ENCODE measurements around the gene C19orf33.

Gene C19orf33

GRCh38 chr19:38281811-38282566 is 22.1 kb upstream of the C19orf33 start:
- no peak overlapping the region for H3K27ac ChIP-seq (ENCODE audit: low read length)
- no peaks in the 10 kb centered on the region for H3K27me3 ChIP-seq (ENCODE audit: control insufficient read depth in 1 of 2, insufficient read depth in 2 of 2, low read length in 2 of 2)
- H3K9me3 ChIP-seq (ENCODE audit: control insufficient read depth in 2 of 2, low read length in 2 of 2), result no peaks in the 10 kb centered on the region
- no peaks in the 10 kb centered on the region for H3K36me3 ChIP-seq (ENCODE audit: control insufficient read depth in 2 of 2, insufficient read depth in 2 of 2, low read length in 2 of 2)
- H3K9ac ChIP-seq (ENCODE audit: low read length in 2 of 2), result no peak overlapping the region
- H3K4me1 ChIP-seq (ENCODE audit: control insufficient read depth, insufficient read depth, low read length), result peaks cover 9% of the 10 kb centered on the region
- no peak overlapping the region for H3K4me3 ChIP-seq (ENCODE audit: low read length in 2 of 2)

- Histone ChIP-seq H3K9me3 (ENCODE audit: control insufficient read depth in 2 of 2, low read length in 2 of 2) (no peaks in the 10 kb centered on the region), H3K4me3 (ENCODE audit: low read length in 2 of 2) (no peak overlapping the region), H3K27ac (ENCODE audit: low read length) (no peak overlapping the region), H3K36me3 (ENCODE audit: control insufficient read depth in 2 of 2, insufficient read depth in 2 of 2, low read length in 2 of 2) (no peaks in the 10 kb centered on the region), H3K4me1 (ENCODE audit: control insufficient read depth, insufficient read depth, low read length) (peaks cover 2% of the 10 kb centered on the region), H3K27me3 (ENCODE audit: control insufficient read depth in 1 of 2, insufficient read depth in 2 of 2, low read length in 2 of 2) (no peaks in the 10 kb centered on the region), H3K9ac (ENCODE audit: low read length in 2 of 2) (no peak overlapping the region)
These were observed 20.8 kb upstream of the C19orf33 start for GRCh38 chr19:38283271-38283670.

- Histone ChIP-seq H3K4me3 (ENCODE audit: low read length in 2 of 2) (no peak overlapping the region), H3K36me3 (ENCODE audit: control insufficient read depth in 2 of 2, insufficient read depth in 2 of 2, low read length in 2 of 2) (no peaks in the 10 kb centered on the region), H3K4me1 (ENCODE audit: control insufficient read depth, insufficient read depth, low read length) (no peaks in the 10 kb centered on the region), H3K27ac (ENCODE audit: low read length) (no peak overlapping the region), H3K27me3 (ENCODE audit: control insufficient read depth in 1 of 2, insufficient read depth in 2 of 2, low read length in 2 of 2) (no peaks in the 10 kb centered on the region), H3K9me3 (ENCODE audit: control insufficient read depth in 2 of 2, low read length in 2 of 2) (no peaks in the 10 kb centered on the region), H3K9ac (ENCODE audit: low read length in 2 of 2) (no peak overlapping the region)
These were observed 19.6 kb upstream of the C19orf33 start for GRCh38 chr19:38284422-38284821.

- Histone ChIP-seq H3K4me1 (ENCODE audit: control insufficient read depth, insufficient read depth, low read length) (no peaks in the 10 kb centered on the region), H3K9me3 (ENCODE audit: control insufficient read depth in 2 of 2, low read length in 2 of 2) (no peaks in the 10 kb centered on the region), H3K27me3 (ENCODE audit: control insufficient read depth in 1 of 2, insufficient read depth in 2 of 2, low read length in 2 of 2) (no peaks in the 10 kb centered on the region), H3K4me3 (ENCODE audit: low read length in 2 of 2) (no peak overlapping the region), H3K9ac (ENCODE audit: low read length in 2 of 2) (no peak overlapping the region), H3K27ac (ENCODE audit: low read length) (no peak overlapping the region), H3K36me3 (ENCODE audit: control insufficient read depth in 2 of 2, insufficient read depth in 2 of 2, low read length in 2 of 2) (no peaks in the 10 kb centered on the region)
These were observed 18.5 kb upstream of the C19orf33 start for GRCh38 chr19:38285567-38285966.

GRCh38 chr19:38287604-38288003 is 16.4 kb upstream of the C19orf33 start:
- Histone ChIP-seq H3K4me3 (ENCODE audit: low read length in 2 of 2) (no peak overlapping the region), H3K4me1 (ENCODE audit: control insufficient read depth, insufficient read depth, low read length) (no peaks in the 10 kb centered on the region), H3K9ac (ENCODE audit: low read length in 2 of 2) (no peak overlapping the region), H3K27ac (ENCODE audit: low read length) (no peak overlapping the region), H3K9me3 (ENCODE audit: control insufficient read depth in 2 of 2, low read length in 2 of 2) (no peaks in the 10 kb centered on the region), H3K27me3 (ENCODE audit: control insufficient read depth in 1 of 2, insufficient read depth in 2 of 2, low read length in 2 of 2) (no peaks in the 10 kb centered on the region), H3K36me3 (ENCODE audit: control insufficient read depth in 2 of 2, insufficient read depth in 2 of 2, low read length in 2 of 2) (no peaks in the 10 kb centered on the region)

- H3K4me1 ChIP-seq (ENCODE audit: control insufficient read depth, insufficient read depth, low read length), result no peaks in the 10 kb centered on the region
- H3K9ac ChIP-seq (ENCODE audit: low read length in 2 of 2), result no peak overlapping the region
- H3K36me3 ChIP-seq (ENCODE audit: control insufficient read depth in 2 of 2, insufficient read depth in 2 of 2, low read length in 2 of 2), result no peaks in the 10 kb centered on the region
- no peaks in the 10 kb centered on the region for H3K9me3 ChIP-seq (ENCODE audit: control insufficient read depth in 2 of 2, low read length in 2 of 2)
- no peak overlapping the region for H3K4me3 ChIP-seq (ENCODE audit: low read length in 2 of 2)
- no peak overlapping the region for H3K27ac ChIP-seq (ENCODE audit: low read length)
- no peaks in the 10 kb centered on the region for H3K27me3 ChIP-seq (ENCODE audit: control insufficient read depth in 1 of 2, insufficient read depth in 2 of 2, low read length in 2 of 2)
These were observed 15.8 kb upstream of the C19orf33 start for GRCh38 chr19:38288123-38288855.

GRCh38 chr19:38289955-38290354 is 14.1 kb upstream of the C19orf33 start:
- Histone ChIP-seq H3K27ac (ENCODE audit: low read length) (no peak overlapping the region), H3K9ac (ENCODE audit: low read length in 2 of 2) (no peak overlapping the region), H3K9me3 (ENCODE audit: control insufficient read depth in 2 of 2, low read length in 2 of 2) (no peaks in the 10 kb centered on the region), H3K27me3 (ENCODE audit: control insufficient read depth in 1 of 2, insufficient read depth in 2 of 2, low read length in 2 of 2) (no peaks in the 10 kb centered on the region), H3K4me1 (ENCODE audit: control insufficient read depth, insufficient read depth, low read length) (no peaks in the 10 kb centered on the region), H3K36me3 (ENCODE audit: control insufficient read depth in 2 of 2, insufficient read depth in 2 of 2, low read length in 2 of 2) (no peaks in the 10 kb centered on the region), H3K4me3 (ENCODE audit: low read length in 2 of 2) (no peak overlapping the region)

GRCh38 chr19:38290631-38291147 is 13.4 kb upstream of the C19orf33 start:
- no peak overlapping the region for H3K27ac ChIP-seq (ENCODE audit: low read length)
- H3K36me3 ChIP-seq (ENCODE audit: control insufficient read depth in 2 of 2, insufficient read depth in 2 of 2, low read length in 2 of 2), result no peaks in the 10 kb centered on the region
- H3K9ac ChIP-seq (ENCODE audit: low read length in 2 of 2), result no peak overlapping the region

GRCh38 chr19:38291855-38292254 is 12.2 kb upstream of the C19orf33 start:
- Histone ChIP-seq H3K9ac (ENCODE audit: low read length in 2 of 2) (no peak overlapping the region), H3K36me3 (ENCODE audit: control insufficient read depth in 2 of 2, insufficient read depth in 2 of 2, low read length in 2 of 2) (no peaks in the 10 kb centered on the region), H3K27ac (ENCODE audit: low read length) (no peak overlapping the region), H3K4me1 (ENCODE audit: control insufficient read depth, insufficient read depth, low read length) (no peaks in the 10 kb centered on the region), H3K4me3 (ENCODE audit: low read length in 2 of 2) (no peak overlapping the region), H3K27me3 (ENCODE audit: control insufficient read depth in 1 of 2, insufficient read depth in 2 of 2, low read length in 2 of 2) (no peaks in the 10 kb centered on the region), H3K9me3 (ENCODE audit: control insufficient read depth in 2 of 2, low read length in 2 of 2) (no peaks in the 10 kb centered on the region)

More at GRCh38 chr19:38290631-38291147, 13.4 kb upstream of the C19orf33 start:
- Histone ChIP-seq H3K9me3 (ENCODE audit: control insufficient read depth in 2 of 2, low read length in 2 of 2) (no peaks in the 10 kb centered on the region), H3K4me1 (ENCODE audit: control insufficient read depth, insufficient read depth, low read length) (no peaks in the 10 kb centered on the region), H3K27me3 (ENCODE audit: control insufficient read depth in 1 of 2, insufficient read depth in 2 of 2, low read length in 2 of 2) (no peaks in the 10 kb centered on the region), H3K4me3 (ENCODE audit: low read length in 2 of 2) (no peak overlapping the region)

- H3K27ac ChIP-seq (ENCODE audit: low read length), result no peak overlapping the region
- H3K4me3 ChIP-seq (ENCODE audit: low read length in 2 of 2), result no peak overlapping the region
- H3K9me3 ChIP-seq (ENCODE audit: control insufficient read depth in 2 of 2, low read length in 2 of 2), result no peaks in the 10 kb centered on the region
- H3K36me3 ChIP-seq (ENCODE audit: control insufficient read depth in 2 of 2, insufficient read depth in 2 of 2, low read length in 2 of 2), result no peaks in the 10 kb centered on the region
- no peaks in the 10 kb centered on the region for H3K27me3 ChIP-seq (ENCODE audit: control insufficient read depth in 1 of 2, insufficient read depth in 2 of 2, low read length in 2 of 2)
- no peaks in the 10 kb centered on the region for H3K4me1 ChIP-seq (ENCODE audit: control insufficient read depth, insufficient read depth, low read length)
- no peak overlapping the region for H3K9ac ChIP-seq (ENCODE audit: low read length in 2 of 2)
These were observed 10.8 kb upstream of the C19orf33 start for GRCh38 chr19:38293281-38293680.

- H3K36me3 ChIP-seq (ENCODE audit: control insufficient read depth in 2 of 2, insufficient read depth in 2 of 2, low read length in 2 of 2), result no peaks in the 10 kb centered on the region
- no peak overlapping the region for H3K4me3 ChIP-seq (ENCODE audit: low read length in 2 of 2)
- H3K27me3 ChIP-seq (ENCODE audit: control insufficient read depth in 1 of 2, insufficient read depth in 2 of 2, low read length in 2 of 2), result no peaks in the 10 kb centered on the region
- H3K27ac ChIP-seq (ENCODE audit: low read length), result no peak overlapping the region
- no peak overlapping the region for H3K9ac ChIP-seq (ENCODE audit: low read length in 2 of 2)
- H3K4me1 ChIP-seq (ENCODE audit: control insufficient read depth, insufficient read depth, low read length), result no peaks in the 10 kb centered on the region
- H3K9me3 ChIP-seq (ENCODE audit: control insufficient read depth in 2 of 2, low read length in 2 of 2), result no peaks in the 10 kb centered on the region
These were observed 10.0 kb upstream of the C19orf33 start for GRCh38 chr19:38294090-38294489.
